HFF-Myc (cell line): ENCODE data around the gene TAOK2.

Experiments
- DNase-seq: peaks from one replicate; pipeline ENCODE4 v3.0.0-alpha.2; 2011; ENCODE audit warnings: low read depth; ENCODE audit errors: extremely low read depth
- H3K4me3 ChIP-seq: replicated peaks from 2 replicates; pipeline ENCODE4 v1.5.1; 2011; ENCODE audit warnings: low read depth, mild to moderate bottlenecking, control low read depth, low read length
- TF ChIP-seq, protein P1 (sequence below): IDR thresholded peaks from 2 replicates; pipeline ENCODE4 v1.5.1; 2012; ENCODE audit warnings: mild to moderate bottlenecking, low read depth, low read length, control low read depth; ENCODE audit errors: missing control alignments

Gene TAOK2

DNA sequence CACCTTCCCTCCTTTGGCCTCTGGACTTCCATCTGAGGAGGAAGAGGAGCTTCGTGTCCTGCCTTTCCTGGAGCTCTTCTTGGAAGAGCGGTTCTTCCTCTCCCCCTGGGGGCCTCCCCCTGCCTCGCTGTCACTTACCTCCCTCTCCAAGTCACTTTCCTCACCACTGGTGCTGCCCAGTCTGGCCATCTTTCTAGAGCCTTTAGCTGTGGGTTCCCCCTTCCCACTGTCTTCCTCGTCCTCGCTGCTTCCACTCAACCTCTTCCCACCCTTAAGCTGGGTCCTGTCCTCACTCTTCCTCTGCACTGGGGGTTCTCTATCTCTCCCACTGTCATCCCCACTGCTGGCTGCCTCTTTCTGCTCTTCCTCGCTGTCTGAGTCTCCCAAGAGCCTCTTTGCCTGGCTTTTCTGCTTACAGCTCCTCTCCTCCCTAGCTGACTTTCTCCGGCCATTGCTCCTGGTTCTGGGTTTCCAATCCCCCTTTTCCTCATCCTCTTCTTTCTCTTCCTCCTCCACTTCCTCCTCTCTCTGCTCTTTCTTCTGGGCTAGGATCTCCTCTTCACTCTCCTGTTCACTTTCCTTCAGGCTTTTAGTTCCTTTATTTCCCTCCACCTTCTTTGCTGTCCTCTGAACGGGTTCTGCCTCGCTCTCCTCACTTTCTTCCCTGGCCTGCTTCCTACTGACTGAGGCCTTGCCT lies 20.4 kb downstream of the TAOK2 start:
- peak overlapping the region; percentile 91 for H3K4me3 ChIP-seq

DNA sequence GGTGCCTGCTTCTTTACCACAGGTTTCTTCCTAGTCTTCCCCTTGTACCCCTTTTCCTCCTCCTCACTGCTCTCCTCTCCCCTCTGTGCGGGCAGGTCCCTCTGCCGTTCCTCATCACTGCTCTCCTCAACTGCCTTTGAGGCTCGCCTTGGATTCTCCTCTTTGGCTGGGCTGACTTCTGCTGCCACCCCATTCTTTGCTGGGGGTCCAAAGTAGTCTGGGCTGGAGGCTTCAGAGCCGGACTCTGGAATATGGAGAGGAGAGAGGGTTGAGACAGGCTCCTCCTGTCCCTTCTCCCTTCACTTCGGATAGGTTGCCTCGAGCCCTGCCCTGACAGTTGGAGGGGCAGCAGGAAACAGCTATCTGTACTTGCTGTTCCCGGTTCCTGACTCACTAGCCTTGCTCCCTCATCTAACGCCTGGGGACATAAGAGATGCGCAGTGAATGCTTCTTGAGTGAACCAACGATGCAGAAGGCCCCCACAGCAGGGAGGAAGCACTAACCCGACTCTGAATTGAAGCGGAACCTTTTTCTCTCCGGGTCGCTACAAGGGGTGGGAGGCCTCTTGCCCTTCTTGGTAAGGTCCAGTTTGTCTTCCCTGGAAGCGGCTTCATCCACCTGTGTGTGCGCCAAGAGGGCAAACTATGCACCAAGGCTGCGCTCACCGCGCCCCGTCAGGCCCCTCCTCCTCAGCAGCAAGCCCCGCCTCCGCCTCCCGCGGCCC lies 21.1 kb downstream of the TAOK2 start:
- DNase-seq: no peak
- H3K4me3 ChIP-seq: peak overlapping the region; percentile 91
- TF ChIP-seq, protein P1, sequence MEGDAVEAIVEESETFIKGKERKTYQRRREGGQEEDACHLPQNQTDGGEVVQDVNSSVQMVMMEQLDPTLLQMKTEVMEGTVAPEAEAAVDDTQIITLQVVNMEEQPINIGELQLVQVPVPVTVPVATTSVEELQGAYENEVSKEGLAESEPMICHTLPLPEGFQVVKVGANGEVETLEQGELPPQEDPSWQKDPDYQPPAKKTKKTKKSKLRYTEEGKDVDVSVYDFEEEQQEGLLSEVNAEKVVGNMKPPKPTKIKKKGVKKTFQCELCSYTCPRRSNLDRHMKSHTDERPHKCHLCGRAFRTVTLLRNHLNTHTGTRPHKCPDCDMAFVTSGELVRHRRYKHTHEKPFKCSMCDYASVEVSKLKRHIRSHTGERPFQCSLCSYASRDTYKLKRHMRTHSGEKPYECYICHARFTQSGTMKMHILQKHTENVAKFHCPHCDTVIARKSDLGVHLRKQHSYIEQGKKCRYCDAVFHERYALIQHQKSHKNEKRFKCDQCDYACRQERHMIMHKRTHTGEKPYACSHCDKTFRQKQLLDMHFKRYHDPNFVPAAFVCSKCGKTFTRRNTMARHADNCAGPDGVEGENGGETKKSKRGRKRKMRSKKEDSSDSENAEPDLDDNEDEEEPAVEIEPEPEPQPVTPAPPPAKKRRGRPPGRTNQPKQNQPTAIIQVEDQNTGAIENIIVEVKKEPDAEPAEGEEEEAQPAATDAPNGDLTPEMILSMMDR: no peak

More for the DNA sequence above, 20.4 kb downstream of the TAOK2 start:
- TF ChIP-seq, protein P1: no peak
- no peak for DNase-seq

DNA sequence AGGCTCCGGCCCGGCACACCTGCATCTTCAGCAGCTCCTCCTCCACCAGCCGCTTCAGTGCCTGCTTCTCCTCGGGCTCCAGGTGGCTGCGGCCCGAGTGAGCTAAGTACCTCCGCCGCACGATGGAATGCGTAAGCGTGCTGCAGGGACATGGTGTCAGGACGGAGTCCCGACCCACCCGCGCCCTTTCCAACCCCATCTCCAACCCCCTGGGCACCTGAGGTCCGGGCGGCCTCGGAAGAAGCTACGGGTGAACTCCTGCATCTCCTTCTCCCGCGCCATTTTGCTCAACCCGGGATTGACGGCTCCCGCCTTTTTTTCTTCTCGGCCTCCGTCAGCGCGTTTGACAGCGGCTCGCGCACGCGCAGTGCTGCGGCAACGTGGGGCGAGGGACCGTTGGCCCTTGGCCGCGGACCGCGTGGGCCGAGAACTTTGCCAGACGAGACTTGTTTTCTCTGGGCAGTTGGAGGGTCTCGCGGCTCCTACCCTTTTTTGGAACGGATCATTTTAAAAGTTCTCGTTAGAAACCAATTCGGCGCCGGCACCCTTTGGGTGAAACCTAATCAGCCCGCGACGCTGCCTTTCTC lies 21.7 kb downstream of the TAOK2 start, which contains the start of gene HIRIP3:
HIRIP3 (minus strand) TSS at position 294 of the 587 bp plus-strand sequence; CDS start at position 282, 12 bp downstream.
- TF ChIP-seq, protein P1: no peak
- no peak for DNase-seq

DNA sequence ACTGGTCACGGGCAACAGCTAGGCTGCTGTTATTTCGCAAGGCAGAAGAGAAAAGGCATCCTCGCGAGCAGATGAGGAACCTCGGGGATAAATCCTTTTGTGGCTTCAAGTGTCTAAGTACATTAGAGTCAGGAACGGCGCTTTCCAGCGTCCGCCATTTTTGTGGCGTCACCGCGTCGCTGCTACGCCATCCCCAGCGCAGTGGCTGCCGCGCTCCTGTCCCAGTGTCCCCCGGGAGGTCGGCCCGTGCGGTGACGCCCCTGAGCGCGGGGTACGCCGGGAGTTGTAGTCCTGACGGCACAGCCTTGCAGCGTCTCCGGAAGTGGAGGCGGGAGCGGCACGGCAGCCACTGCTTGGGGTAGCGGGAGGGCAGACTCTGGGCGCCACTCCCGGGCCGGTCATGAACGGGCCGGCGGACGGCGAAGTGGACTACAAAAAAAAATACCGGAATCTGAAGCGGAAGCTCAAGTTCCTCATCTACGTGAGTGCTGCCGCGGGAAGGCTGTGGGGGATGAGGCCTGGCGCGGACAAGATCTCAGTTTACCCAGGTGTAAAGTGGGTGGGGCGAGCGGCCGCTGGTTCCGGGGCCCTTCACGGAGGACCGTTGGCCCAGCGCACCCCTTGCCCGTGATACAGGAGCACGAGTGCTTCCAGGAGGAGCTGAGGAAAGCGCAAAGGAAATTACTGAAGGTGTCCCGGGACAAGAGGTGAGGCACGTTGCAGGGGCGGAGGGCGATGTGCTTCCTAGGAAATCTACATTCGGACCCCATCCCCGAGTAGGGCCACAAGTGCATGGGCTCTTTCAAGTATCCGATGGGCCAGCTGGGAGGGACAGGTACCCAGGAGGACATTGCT lies 22.5 kb downstream of the TAOK2 start, which contains the start of gene INO80E:
INO80E (plus strand) TSS at position 331 of the 855 bp plus-strand sequence; CDS start at position 401, 70 bp downstream.
- TF ChIP-seq, protein P1: no peak
- peak; percentile 90 for DNase-seq
- peak within 1 kb of the TSS; percentile 91 for H3K4me3 ChIP-seq

More for the DNA sequence above, 21.7 kb downstream of the TAOK2 start, which contains the start of gene HIRIP3:
- H3K4me3 ChIP-seq: peak within 1 kb of the TSS; percentile 91

DNA sequence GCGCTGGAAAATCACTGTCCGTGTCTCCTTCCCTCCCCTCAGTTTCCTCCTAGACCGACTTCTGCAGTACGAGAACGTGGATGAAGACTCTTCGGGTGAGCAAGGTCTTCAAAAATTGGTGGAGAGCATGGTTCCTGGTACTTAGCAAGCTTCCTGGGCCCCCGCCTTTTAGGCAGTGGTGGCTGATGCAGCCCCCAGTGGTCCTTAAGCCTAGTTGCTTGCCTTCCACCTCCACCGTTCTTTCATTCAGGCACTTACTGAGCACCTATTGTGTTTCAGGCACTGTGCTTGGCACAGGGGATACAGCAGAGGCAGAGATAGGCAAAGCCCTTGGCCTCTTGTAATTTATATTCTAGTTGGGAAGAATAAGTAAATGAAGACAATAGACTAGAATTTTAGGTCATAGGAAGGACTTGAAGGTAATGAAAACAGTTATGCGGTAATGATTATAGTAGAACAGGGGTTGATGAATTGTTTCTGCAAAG lies 23.1 kb downstream of the TAOK2 start:
- TF ChIP-seq, protein P1: no peak
- DNase-seq: no peak
- peak overlapping the region; percentile 91 for H3K4me3 ChIP-seq

DNA sequence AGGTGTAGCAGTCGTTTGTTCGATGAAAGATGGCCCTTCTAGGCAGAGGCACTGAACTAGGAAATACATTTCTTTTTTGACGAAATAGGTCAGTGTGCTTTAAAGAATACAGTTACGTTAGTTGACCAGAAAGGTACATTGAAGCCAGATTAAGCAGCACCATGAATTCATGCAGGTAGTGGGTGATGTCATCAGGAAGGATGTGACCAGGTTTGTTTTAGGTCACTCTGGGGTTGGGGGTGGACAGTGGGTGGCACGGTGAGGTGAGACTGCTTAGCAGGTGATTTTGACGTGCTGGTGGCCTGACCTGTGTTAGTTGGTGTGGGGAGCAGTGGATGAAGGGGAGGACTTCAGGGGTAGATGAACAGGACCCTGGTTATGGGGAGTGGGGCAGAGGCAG lies 25.9 kb downstream of the TAOK2 start:
- H3K4me3 ChIP-seq: no peak overlapping the region
- TF ChIP-seq, protein P1: no peak
- no peak for DNase-seq
